Astrocyte (in vitro differentiated cells and primary cell): ENCODE results near the gene CD24.

Source experiments
- CTCF ChIP-seq: IDR thresholded peaks from 2 replicates; pipeline ENCODE4 v1.5.1; 2011; ENCODE audit warnings: low read depth, mild to moderate bottlenecking, inconsistent platforms, low read length, moderate library complexity; ENCODE audit not compliant: insufficient read depth
- EZH2 ChIP-seq: IDR thresholded peaks from 2 replicates; pipeline ENCODE4 v1.6.1; 2012; ENCODE audit warnings: mild to moderate bottlenecking, low read length, inconsistent platforms; ENCODE audit not compliant: insufficient read depth

GRCh38 chr6:106995640-106996039 is 21.1 kb upstream of the CD24 start:
- TF ChIP-seq EZH2 (no peak), CTCF (no peak)
